Sciatic nerve (tissue), 2 donors: ENCODE results near the gene SCGB1C1. TPM values are rescaled to one million over a fixed set of nuclear protein-coding genes. Genes with fewer than 3 reads are reported as not detected.

Source experiments
- ATAC-seq: fragments of 200-7000 bp; cut with Tn5 transposase; one replicate; pipeline ENCODE4 v1.9.1; 2020; ENCODE audit warnings: mild to moderate bottlenecking, moderate library complexity
- DNase-seq: peaks from one replicate; pipeline ENCODE4 v3.0.0-alpha.2; 2020; ENCODE audit warnings: low spot score
- intact Hi-C: fragments of 100-400 bp; cut with DNase I; formaldehyde crosslinking; loops from one replicate; pipeline ENCODE4 v1.14.2; 2022
- total RNA-seq: library from RNA; stranded (reverse); fragmentation: NEBNext Ultra II Directional; extraction: Animal tissue kit (Norgen Biotek cat#: 25700); gene quantifications from one replicate; pipeline ENCODE4 v1.2.1, GENCODE V29; 2021
- donor health status: DM: no; HTN: no; CAD: no.
- donor health status: DM: no; HTN: no; CAD: no.

Gene SCGB1C1
- total RNA-seq, 1 donor from 2014 or later: not detected

- no peak for ATAC-seq
- intact Hi-C loops: no loop called here
- no peak for DNase-seq
Measured at GRCh38 chr11:203945-204586, 11.2 kb downstream of the SCGB1C1 start.

GRCh38 chr11:204587-205109 lies 11.8 kb downstream of the SCGB1C1 start:
- peak; percentile 51 for DNase-seq
- no peak for ATAC-seq
- intact Hi-C loops: no loop called here

GRCh38 chr11:205221-206001 lies 12.5 kb downstream of the SCGB1C1 start:
- DNase-seq (no peak), ATAC-seq (no peak)
- intact Hi-C loops: no loop called here

DNA sequence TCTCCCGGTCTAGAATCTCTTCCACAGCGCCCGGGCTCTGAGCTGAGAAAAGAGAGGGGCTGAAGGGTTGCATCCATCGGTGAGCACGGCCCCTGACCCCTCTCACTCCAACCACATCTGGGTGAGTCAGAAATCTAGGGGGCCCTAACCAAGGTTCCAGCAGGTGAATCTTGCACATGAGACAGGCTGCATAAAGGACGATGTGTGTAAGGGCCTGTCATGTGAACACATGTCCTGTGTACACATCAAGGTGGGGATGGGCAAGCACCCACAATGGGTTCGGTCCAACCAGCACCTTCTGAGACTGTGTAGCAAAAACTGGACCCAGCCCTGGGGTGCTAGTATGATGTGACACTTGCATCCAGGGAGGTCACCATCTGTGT lies 13.1 kb downstream of the SCGB1C1 start:
- no peak for DNase-seq

GRCh38 chr11:206526-207207 lies 13.8 kb downstream of the SCGB1C1 start:
- intact Hi-C loops: no loop called here
- DNase-seq (no peak), ATAC-seq (no peak)

More for the DNA sequence above, 13.1 kb downstream of the SCGB1C1 start:
- intact Hi-C loops: no loop called here
- ATAC-seq: no peak

- ATAC-seq (peak; percentile 95), DNase-seq (peak; percentile 97)
- intact Hi-C loops: no loop called here
Measured at GRCh38 chr11:207208-207862, 14.5 kb downstream of the SCGB1C1 start, which contains the start of the genes BET1L and RIC8A. BET1L (minus strand) TSS chr11:207399; CDS start chr11:207321, 78 bp downstream. RIC8A (plus strand) TSS chr11:207708; CDS start chr11:208855, 1,147 bp downstream.

GRCh38 chr11:207863-208180 lies 14.9 kb downstream of the SCGB1C1 start:
- peak; percentile 9 for ATAC-seq
- intact Hi-C loops: no loop called here
- no peak for DNase-seq

DNA sequence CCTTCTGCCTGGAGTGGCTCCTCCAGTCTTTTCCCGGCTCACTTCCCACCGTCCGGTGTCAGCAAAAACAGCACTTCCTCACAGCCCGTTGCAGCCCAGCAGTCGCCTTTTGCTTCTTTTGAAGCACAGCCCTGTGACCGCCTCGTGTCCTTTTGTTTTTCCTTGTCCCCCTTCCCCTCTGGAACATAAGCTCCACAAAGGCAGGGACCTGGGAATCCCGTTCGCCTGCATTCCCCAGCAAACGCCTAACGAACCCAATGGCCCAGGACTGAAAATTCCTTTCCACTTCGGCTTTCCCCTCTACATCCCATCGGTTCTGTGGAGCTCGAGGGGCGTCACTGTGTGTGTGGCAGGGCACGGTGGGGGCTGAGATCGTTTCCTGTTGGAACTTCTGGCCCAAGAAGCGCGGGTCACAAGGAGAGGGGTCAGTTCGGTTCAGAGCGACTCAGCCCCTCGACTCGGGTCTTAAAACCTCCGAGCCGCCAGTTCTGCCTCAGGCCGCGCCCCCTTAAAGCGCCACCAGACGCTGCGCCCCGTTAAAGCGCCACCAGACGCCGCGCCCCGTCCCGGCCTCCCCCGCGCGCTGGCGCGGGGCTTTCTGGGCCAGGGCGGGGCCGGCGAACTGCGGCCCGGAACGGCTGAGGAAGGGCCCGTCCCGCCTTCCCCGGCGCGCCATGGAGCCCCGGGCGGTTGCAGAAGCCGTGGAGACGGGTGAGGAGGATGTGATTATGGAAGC lies 15.5 kb downstream of the SCGB1C1 start:
- intact Hi-C loops: no loop called here
- ATAC-seq (peak; percentile 85), DNase-seq (peak; percentile 88)

GRCh38 chr11:208917-209260 lies 16.0 kb downstream of the SCGB1C1 start:
- ATAC-seq (no peak), DNase-seq (peak; percentile 78)
- intact Hi-C loops: no loop called here

- DNase-seq (peak; percentile 61), ATAC-seq (no peak)
- intact Hi-C loops: no loop called here
Measured at GRCh38 chr11:209275-210121, 16.6 kb downstream of the SCGB1C1 start.

DNA sequence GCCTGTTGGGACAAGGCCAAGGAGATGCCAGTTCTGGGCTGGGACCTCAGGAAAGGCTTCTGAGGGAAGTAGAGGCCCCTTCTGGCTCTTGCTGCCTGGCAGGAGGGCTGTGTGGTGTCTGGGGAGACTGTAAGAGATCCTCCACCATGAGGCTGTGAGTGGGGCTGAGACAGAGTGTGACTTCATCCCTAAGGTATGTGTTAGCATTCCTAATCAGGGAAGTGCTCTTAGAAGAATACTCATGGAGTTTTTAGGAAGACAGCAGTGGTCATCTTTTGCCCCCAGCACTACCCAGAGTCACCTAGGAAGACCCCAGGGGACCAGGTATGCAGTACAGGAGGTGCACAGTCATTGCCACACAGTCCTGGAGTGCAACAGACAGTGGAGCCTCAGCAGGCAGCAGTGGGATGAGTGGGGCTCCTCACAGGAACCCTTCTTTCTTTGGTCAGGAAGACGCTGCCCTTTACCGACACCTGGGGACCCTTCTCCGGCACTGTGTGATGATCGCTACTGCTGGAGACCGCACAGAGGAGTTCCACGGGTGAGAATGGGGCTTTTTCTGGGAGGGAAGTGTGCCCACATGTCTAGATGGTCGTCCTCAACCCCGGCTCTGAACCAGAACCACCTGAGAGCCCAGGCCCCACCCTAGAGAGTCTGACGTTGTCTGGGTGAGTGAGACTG lies 17.4 kb downstream of the SCGB1C1 start:
- intact Hi-C loops: no loop called here
- DNase-seq (peak; percentile 54), ATAC-seq (no peak)

GRCh38 chr11:210803-211180 lies 17.9 kb downstream of the SCGB1C1 start:
- ATAC-seq (no peak), DNase-seq (peak; percentile 60)
- intact Hi-C loops: no loop called here

DNA sequence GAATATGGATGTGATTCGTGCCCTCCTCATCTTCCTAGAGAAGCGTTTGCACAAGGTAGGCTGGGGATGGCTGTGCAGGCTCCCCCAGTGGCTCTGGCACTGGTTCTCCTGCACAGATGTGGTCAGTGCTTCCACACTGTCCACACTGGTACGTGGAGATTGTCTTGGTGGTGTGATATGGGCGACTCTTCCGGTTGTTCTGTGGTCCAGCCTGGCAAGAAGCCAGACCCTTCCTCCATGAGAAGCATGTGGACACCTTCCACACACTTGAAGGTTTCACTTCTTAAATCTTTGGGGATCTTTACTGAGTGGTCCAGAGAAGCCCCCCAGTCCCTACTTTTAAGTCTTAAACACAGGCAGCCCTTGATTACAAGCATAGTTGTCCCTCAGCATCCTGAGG lies 18.4 kb downstream of the SCGB1C1 start:
- intact Hi-C loops: no loop called here
- DNase-seq (peak; percentile 57), ATAC-seq (no peak)

DNA sequence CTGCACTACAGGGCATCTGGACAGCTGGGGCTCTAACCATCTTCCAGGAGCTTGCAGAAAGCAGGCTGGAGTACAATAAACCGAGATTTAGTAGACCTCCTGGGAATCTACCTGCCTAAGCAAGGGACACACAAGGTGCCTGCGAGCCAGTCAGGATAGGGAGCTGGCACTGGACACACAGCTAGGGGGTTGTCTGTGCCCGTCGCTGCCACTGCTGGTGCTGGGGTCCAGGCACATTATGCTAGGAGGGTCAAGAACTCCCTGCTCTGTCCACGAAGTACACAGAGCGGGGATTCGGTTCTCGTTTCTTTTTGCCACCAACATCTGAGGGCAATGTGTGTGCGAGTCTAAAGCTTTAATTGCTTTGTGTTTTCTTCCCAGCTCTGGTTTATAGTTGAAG lies 18.9 kb downstream of the SCGB1C1 start:
- ATAC-seq (no peak), DNase-seq (peak; percentile 17)
- intact Hi-C loops: no loop called here

DNA sequence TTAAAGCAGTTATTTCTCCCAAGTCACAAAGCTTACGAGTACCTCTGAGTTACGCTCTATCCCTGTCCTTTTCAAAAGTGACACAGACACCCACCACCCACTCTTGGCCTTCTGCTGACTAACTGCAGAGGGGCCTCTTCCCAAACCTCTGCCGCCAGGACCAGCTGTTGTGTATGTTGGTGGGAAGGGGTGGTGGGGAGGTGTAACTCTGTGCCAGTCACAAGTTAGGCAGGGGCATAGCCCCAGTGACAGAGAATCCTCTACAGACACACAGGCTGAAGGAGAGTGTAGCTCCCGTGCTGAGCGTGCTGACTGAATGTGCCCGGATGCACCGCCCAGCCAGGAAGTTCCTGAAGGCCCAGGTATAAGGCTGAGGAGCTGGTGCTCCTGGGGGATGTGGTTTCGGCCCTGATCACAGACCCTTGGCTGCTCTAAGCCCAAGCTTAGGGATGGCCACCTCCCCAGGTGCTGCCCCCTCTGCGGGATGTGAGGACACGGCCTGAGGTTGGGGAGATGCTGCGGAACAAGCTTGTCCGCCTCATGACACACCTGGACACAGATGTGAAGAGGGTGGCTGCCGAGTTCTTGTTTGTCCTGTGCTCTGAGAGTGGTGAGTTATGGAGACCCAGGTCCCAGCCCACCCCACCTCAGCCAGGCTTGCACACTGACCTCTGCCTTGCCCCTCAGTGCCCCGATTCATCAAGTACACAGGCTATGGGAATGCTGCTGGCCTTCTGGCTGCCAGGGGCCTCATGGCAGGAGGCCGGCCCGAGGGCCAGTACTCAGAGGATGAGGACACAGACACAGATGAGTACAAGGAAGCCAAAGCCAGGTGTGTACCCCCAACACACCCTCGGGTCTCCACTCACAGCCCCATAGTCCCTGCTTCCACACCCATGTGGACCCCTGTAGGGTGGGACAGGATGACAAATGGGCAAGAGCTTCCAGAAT lies 19.5 kb downstream of the SCGB1C1 start:
- intact Hi-C loops: no loop called here
- ATAC-seq (no peak), DNase-seq (peak; percentile 46)

GRCh38 chr11:213111-213510 lies 20.2 kb downstream of the SCGB1C1 start:
- intact Hi-C loops: no loop called here
- peak; percentile 42 for DNase-seq
- ATAC-seq: no peak
